Measurements from ENCODE around the gene RAD51B.

Gene RAD51B

DNA sequence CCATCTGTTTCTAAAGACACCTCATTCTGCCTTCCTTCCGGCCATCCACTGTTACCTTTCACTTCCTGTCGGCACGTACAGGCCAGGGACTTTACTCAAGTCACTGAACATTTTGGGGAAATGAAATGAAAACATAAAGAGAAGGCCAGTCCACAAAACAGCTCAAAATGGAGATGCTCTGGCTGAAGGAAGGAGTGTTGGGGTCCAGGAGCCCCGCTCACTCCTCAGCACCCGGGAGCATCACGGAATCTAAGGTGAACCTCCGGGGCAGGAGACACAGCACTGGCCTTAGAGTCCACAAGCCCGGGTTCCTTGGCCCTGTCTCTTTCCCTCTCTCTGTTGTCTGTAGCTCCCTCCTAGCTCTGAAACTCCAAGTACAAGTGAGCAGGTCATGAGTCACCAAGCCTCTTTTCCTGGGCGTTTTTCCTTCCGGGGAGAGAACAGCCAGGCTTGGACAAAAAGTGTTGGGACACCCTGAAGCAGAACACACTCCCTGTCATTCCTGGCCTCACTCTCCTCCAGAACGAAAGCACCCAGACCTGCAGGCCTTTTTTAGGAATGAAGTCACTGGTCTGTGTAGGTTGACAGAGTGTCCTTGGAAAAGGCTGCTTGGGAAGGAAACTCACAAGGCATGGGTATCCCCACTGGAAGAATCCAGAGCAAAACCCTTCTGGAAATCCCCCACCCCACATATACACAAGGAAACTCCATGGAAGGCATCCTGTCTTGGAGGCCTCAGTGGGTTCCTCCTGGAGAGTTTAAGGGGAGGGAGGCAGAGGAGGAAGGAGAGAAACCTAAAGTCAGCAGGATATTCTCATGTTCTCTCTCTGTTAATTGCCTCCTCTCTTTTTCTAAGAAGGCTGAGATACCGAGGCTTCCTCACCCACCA lies 728.0 kb downstream of the RAD51B start:
- DNase-seq (ENCODE audit: low spot score) (peak; percentile 93), ATAC-seq (ENCODE audit: low read depth) (peak; percentile 60)
- Histone ChIP-seq H3K4me3 (ENCODE audit: severe bottlenecking) (no peak overlapping the region), H3K36me3 (ENCODE audit: low read depth) (no peaks in the 10 kb centered on the region), H3K4me1 (ENCODE audit: insufficient read depth, poor library complexity, severe bottlenecking) (peaks cover 78% of the 10 kb centered on the region), H3K9me3 (ENCODE audit: severe bottlenecking) (no peaks in the 10 kb centered on the region), H3K27ac (ENCODE audit: poor library complexity, severe bottlenecking) (peak overlapping the region; percentile 100), H3K27me3 (ENCODE audit: insufficient read depth, poor library complexity, severe bottlenecking) (no peaks in the 10 kb centered on the region)
- TF ChIP-seq CTCF (IDR thresholded peaks at IDR 0.05; ENCODE audit: poor library complexity, severe bottlenecking), result no peak

DNA sequence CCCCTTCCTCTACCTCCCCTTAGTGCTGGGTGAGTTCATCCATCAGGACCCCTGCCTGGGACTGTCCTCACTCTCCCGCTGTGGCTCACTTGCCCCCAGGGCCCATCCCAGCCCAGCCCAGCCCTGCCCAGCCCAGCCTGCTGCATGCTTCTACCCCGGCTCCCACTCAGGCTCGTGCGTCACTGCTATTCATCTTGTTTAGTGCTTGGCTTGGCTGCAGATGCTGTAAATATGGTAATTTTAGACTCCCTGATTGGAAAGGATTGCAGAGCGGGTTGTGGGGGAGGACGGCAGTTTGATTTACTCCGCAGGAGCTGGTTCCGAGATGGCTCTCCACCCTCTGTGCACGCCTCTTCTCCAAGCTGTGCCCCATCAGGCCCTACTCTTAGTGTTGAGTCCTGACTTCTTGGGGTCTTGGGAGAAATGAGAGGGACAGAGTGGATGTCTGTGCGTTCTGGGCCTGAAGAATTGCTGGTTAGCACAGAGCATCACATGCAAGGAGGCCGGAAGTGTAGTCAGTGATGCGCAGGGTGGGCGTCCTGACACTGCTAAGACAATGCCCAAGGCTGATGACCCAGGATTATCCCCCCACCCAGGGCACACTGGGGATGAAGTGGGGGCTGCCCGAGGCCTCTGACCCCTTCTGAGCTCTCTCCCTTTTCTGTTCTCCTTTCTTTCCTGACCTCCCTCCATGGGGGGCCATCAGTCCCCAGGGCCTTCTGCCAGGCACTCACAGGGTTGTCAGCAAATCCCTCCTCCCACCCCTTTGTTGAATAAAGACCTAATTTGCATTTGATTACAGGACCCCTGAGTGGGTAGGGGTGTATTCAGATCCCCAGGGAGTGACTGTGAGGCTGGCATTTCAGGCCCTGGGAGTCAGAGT lies 728.9 kb downstream of the RAD51B start:
- no peaks in the 10 kb centered on the region for H3K36me3 ChIP-seq (ENCODE audit: low read depth)
- no peaks in the 10 kb centered on the region for H3K9me3 ChIP-seq (ENCODE audit: severe bottlenecking)
- ATAC-seq (ENCODE audit: low read depth) (peak; percentile 74), DNase-seq (ENCODE audit: low spot score) (peak; percentile 99)
- TF ChIP-seq CTCF (IDR thresholded peaks at IDR 0.05; ENCODE audit: poor library complexity, severe bottlenecking), result no peak
- peaks cover 83% of the 10 kb centered on the region for H3K4me1 ChIP-seq (ENCODE audit: insufficient read depth, poor library complexity, severe bottlenecking)
- no peak overlapping the region for H3K4me3 ChIP-seq (ENCODE audit: severe bottlenecking)
- H3K27me3 ChIP-seq (ENCODE audit: insufficient read depth, poor library complexity, severe bottlenecking), result no peaks in the 10 kb centered on the region
- H3K27ac ChIP-seq (ENCODE audit: poor library complexity, severe bottlenecking), result peak overlapping the region; percentile 100

DNA sequence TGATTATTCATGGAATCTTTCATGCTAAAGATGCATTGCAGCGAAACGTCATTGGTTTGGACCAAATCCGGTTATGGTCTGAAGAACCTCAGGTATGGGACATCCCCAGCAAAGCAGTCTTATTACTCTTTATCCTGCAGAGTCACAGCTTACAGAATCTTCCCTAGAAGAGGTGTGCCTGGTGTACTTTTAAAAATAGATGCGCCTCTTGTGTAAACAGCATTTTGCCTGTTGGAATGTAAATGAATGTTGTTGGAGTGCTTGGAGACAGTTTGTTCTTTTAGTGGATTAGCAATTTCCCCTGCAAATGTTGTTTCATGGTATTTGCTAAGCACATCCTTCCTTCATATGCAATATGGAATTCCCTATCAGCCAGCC lies 730.7 kb downstream of the RAD51B start:
- TF ChIP-seq CTCF (IDR thresholded peaks at IDR 0.05; ENCODE audit: poor library complexity, severe bottlenecking), result no peak
- Histone ChIP-seq H3K27ac (ENCODE audit: poor library complexity, severe bottlenecking) (peak overlapping the region; percentile 100), H3K4me3 (ENCODE audit: severe bottlenecking) (no peak overlapping the region), H3K36me3 (ENCODE audit: low read depth) (no peaks in the 10 kb centered on the region), H3K9me3 (ENCODE audit: severe bottlenecking) (no peaks in the 10 kb centered on the region), H3K4me1 (ENCODE audit: insufficient read depth, poor library complexity, severe bottlenecking) (peaks cover 74% of the 10 kb centered on the region), H3K27me3 (ENCODE audit: insufficient read depth, poor library complexity, severe bottlenecking) (no peaks in the 10 kb centered on the region)
- peak; percentile 9; the same call in 2 of the 3 replicates for ATAC-seq (ENCODE audit: low read depth)
- DNase-seq (ENCODE audit: low spot score), result no peak

DNA sequence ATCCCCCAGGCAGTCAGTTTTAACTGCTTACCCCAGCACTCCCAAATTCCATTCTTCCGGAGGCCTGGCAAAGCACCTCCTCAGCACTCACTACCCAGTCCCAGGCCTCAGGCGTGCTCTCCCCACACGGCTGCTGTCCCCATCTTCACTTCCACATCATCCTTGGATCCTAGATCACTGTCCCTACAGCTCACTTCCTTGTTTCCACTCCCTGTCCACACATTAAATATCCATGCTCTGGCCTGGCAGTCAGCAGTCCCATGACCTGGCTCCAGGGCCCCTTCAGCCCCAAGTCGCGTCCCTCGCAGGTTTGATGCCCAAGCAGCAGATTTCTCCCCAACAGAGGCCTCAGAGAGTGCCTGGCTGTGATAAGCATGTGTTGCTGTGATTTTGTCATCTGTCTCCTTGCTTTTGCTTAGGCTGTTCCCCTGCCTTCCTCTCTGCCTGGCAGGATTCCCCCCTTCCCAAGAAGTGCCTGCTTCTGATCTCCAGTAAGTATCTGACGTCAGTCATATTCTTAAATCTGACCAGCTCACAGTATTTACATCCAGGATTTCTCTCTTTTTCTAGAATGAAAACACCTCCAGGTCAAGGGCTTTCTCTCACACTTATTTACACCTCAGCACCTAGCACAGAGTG lies 731.6 kb downstream of the RAD51B start:
- Histone ChIP-seq H3K36me3 (ENCODE audit: low read depth) (no peaks in the 10 kb centered on the region), H3K4me3 (ENCODE audit: severe bottlenecking) (no peak overlapping the region), H3K9me3 (ENCODE audit: severe bottlenecking) (no peaks in the 10 kb centered on the region), H3K4me1 (ENCODE audit: insufficient read depth, poor library complexity, severe bottlenecking) (peaks cover 75% of the 10 kb centered on the region), H3K27me3 (ENCODE audit: insufficient read depth, poor library complexity, severe bottlenecking) (no peaks in the 10 kb centered on the region), H3K27ac (ENCODE audit: poor library complexity, severe bottlenecking) (peak overlapping the region; percentile 100)
- no peak for DNase-seq (ENCODE audit: low spot score)
- no peak for ATAC-seq (ENCODE audit: low read depth)
- TF ChIP-seq CTCF (IDR thresholded peaks at IDR 0.05; ENCODE audit: poor library complexity, severe bottlenecking), result no peak

Measured in RWPE2 (cell line).